ENCODE results near the gene MKX.

MKX gene

GRCh38 chr10:27743012-27743876 lies 2.4 kb downstream of the MKX start:
- no peak for DNase-seq
- no peaks in the 10 kb centered on the region for H3K9me3 ChIP-seq
- H3K27me3 ChIP-seq: peaks cover 81% of the 10 kb centered on the region
- H3K4me1 ChIP-seq: no peaks in the 10 kb centered on the region
- H3K36me3 ChIP-seq: no peaks in the 10 kb centered on the region
- H3K4me3 ChIP-seq (ENCODE audit: low read depth, low read length): no peak overlapping the region
- TF ChIP-seq CTCF (IDR thresholded peaks at IDR 0.05; ENCODE audit: low read depth, low read length): no peak

- H3K27me3 ChIP-seq: peaks cover 75% of the 10 kb centered on the region
- H3K9me3 ChIP-seq: no peaks in the 10 kb centered on the region
- H3K4me1 ChIP-seq: no peaks in the 10 kb centered on the region
- TF ChIP-seq CTCF (IDR thresholded peaks at IDR 0.05; ENCODE audit: low read depth, low read length): peak; percentile 30; the same call in 1 of the 2 replicates
- H3K36me3 ChIP-seq: no peaks in the 10 kb centered on the region
- no peak overlapping the region for H3K4me3 ChIP-seq (ENCODE audit: low read depth, low read length)
- peak; percentile 35 for DNase-seq
These were observed 3.2 kb downstream of the MKX start for GRCh38 chr10:27742195-27743011.

GRCh38 chr10:27741173-27742091 lies 4.2 kb downstream of the MKX start:
- peaks cover 65% of the 10 kb centered on the region for H3K27me3 ChIP-seq
- no peaks in the 10 kb centered on the region for H3K4me1 ChIP-seq
- no peak overlapping the region for H3K4me3 ChIP-seq (ENCODE audit: low read depth, low read length)
- H3K36me3 ChIP-seq: no peaks in the 10 kb centered on the region
- TF ChIP-seq CTCF (IDR thresholded peaks at IDR 0.05; ENCODE audit: low read depth, low read length): no peak
- no peaks in the 10 kb centered on the region for H3K9me3 ChIP-seq
- no peak for DNase-seq

GRCh38 chr10:27736396-27736795 lies 9.2 kb downstream of the MKX start:
- H3K36me3 ChIP-seq: no peaks in the 10 kb centered on the region
- H3K4me3 ChIP-seq (ENCODE audit: low read depth, low read length): no peak overlapping the region
- H3K27me3 ChIP-seq: peaks cover 21% of the 10 kb centered on the region
- DNase-seq: no peak
- H3K4me1 ChIP-seq: no peaks in the 10 kb centered on the region
- no peak for TF ChIP-seq CTCF (IDR thresholded peaks at IDR 0.05; ENCODE audit: low read depth, low read length)
- no peaks in the 10 kb centered on the region for H3K9me3 ChIP-seq

GRCh38 chr10:27730041-27730440 lies 15.6 kb downstream of the MKX start:
- H3K27me3 ChIP-seq: peaks cover 10% of the 10 kb centered on the region
- no peak for TF ChIP-seq CTCF (IDR thresholded peaks at IDR 0.05; ENCODE audit: low read depth, low read length)
- H3K4me1 ChIP-seq: no peaks in the 10 kb centered on the region
- H3K36me3 ChIP-seq: no peaks in the 10 kb centered on the region
- H3K4me3 ChIP-seq (ENCODE audit: low read depth, low read length): no peak overlapping the region
- no peak for DNase-seq
- no peaks in the 10 kb centered on the region for H3K9me3 ChIP-seq
